Left colon (tissue), 2 donors: ENCODE data around the gene ZNF423. TPM values are rescaled to one million over a fixed set of nuclear protein-coding genes. Genes with fewer than 3 reads are reported as not detected.

ENCODE experiments used
- ATAC-seq: fragments of 200-7000 bp; cut with Tn5 transposase; one replicate; pipeline ENCODE4 v1.9.1; 2020; ENCODE audit warnings: mild to moderate bottlenecking, moderate library complexity
- DNase-seq, 2 donors: peaks; one replicate each; pipeline ENCODE4 v3.0.0-alpha.2; 2020
- intact Hi-C, 2 donors: fragments of 100-400 bp; cut with DNase I in 1 of 2; cut with micrococcal nuclease in 1 of 2; formaldehyde crosslinking; loops; one replicate each; pipeline versions ENCODE4 v1.11.2 to v1.14.0; 2022; cut with DNase I, micrococcal nuclease
- total RNA-seq, 2 donors: library from RNA; stranded (reverse); fragmentation: NEBNext Ultra II Directional; extraction: Animal tissue kit (Norgen Biotek cat#: 25700); gene quantifications; one replicate each; pipeline ENCODE4 v1.2.1, GENCODE V29; 2021
- donor health status: DM: no; HTN: no; CAD: no.
- donor health status: DM: yes; HTN: yes; CAD: no.

The ZNF423 gene
- total RNA-seq, 2 donors from 2014 or later: 8.2 to 10.5 TPM

DNA sequence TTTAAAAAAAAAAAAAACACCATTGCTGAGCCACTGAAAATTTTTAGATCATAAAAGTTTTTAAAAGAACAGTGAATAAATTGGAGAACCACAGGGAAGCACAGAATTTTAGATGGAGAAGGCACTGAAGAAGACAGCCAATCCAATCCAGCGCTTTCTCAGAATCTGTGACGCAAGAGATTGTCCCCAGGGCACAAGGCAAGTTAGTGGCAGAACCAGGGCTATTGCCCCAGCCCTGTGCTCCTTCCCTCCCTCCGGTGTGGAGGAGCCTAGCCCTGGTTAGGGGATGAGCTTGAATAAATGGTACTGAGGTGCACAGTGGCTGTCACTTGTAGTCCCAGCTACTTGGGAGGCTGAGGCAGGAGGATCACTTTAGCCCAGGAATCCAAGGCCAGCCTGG lies 108.3 kb downstream of the ZNF423 start:
- intact Hi-C loops: no loop called here
- DNase-seq: no peak
- ATAC-seq: no peak

DNA sequence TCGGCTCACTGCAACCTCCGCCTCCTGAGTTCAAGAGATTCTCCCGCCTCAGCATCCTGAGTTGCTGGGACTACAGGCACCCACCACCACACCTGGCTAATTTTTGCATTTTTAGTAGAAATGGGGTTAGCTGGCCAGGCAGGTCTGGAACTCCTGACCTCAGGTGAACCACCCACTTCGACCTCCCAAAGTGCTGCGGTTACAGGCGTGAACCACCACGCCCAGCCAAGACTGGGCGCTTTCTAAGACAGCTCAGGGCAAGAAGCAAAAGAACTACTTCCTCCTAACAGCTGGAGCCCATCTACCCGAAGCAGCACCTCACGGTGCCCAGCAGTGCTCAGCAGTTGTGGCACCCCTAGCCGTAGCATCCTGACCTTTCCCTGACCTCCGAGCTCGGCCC lies 109.4 kb downstream of the ZNF423 start:
- intact Hi-C loops: no loop called here
- DNase-seq: no peak
- ATAC-seq: no peak

DNA sequence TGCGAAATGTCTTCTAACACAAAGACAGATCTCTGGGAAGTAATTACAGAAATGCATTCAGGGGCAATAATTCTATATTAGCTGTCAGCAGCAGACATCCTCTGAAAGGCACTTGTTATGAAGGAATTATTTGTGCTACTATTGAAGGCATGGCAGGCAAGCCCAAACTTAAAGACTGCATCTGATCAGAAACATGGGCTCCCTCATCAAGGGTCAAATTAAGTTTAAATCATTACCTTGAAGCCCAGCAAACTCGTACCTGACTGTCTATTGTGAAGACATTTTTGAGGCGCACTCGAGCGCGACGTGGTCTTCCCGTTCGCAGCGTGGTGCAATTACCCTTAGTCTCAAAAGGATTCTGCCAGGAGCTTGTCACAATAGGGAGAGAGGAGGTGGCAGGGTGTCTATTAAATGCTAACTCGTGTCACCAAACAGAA lies 110.6 kb downstream of the ZNF423 start:
- DNase-seq (no peak), ATAC-seq (no peak)
- intact Hi-C loops: no loop called here

DNA sequence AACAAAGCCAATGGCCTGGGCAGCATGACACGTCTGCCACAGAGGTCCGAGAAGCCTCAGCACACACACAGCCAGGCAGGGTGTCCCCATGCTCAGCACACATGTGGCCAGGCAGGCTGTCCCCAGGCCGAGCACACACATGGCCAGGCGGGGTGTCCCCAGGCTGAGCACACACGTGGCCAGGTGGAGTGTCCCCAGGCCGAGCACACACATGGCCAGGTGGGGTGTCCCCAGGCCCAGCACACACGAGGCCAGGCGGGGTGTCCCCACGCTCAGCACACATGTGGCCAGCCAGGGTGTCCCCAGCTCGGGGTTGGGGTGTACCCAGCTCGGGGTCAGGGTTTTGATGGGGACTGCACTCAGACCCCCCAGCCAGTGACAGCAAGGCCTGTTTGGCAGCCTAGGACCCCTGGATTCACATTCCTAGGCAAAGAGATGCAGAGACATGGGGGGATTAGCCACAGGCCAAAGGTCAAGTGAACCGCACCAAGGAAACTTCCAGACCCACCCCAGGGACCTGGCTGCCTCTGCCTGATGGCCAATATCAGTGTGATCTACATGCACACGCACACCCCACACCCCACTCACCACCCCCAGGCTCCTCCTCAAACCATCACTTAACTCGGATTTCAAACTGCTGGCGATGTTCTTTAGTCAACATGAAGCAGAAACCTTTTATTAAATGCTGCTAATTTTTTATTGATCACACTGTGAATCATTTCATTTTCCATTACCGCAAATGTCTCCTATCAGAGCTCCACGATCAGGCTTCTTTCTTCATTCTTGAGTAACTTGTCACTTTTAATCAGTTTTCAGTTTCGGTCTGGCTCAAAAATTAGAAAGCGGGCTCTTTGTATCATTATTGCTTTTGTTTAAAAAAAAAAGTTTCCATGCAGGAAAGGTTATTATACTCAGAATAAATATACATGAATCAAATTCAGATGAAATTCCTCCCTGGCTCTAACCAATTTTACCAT lies 111.4 kb downstream of the ZNF423 start:
- ATAC-seq: no peak
- DNase-seq: no peak
- intact Hi-C loops: no loop called here

DNA sequence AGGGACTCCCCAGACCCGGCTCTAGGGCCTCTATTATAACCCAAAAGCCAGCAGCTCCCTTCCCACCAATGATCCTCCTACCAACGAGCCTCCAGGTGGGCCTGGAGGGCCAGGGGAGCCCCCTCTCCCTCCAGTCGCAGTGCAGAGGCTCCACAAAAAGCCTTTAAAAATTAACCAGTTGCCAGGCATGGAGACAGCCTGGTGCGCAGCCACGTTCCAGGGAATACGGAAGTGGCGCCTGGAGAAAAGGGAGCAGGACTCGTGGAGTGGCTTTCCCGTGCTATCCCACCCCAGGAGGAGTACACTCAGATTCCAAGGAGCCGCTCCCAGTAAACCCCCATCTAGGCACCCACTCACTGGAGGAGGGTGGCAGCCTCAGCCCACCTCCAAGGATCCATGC lies 112.3 kb downstream of the ZNF423 start:
- no peak for ATAC-seq
- intact Hi-C loops: no loop called here
- DNase-seq: no peak

DNA sequence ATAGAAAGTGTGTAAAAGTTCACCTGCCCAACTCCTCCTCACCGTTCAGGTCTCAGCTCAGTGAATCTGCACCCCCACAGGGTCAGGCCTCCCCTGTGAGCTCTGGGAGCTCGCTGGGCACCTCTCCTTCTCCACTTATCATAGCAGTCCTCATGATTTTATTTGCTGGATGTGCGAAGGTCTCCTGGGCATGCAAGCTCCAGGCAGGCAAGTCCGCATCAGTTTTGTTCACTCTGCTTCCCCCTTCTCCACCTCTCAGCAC lies 112.8 kb downstream of the ZNF423 start:
- no peak for ATAC-seq
- no peak for DNase-seq
- intact Hi-C loops: no loop called here

DNA sequence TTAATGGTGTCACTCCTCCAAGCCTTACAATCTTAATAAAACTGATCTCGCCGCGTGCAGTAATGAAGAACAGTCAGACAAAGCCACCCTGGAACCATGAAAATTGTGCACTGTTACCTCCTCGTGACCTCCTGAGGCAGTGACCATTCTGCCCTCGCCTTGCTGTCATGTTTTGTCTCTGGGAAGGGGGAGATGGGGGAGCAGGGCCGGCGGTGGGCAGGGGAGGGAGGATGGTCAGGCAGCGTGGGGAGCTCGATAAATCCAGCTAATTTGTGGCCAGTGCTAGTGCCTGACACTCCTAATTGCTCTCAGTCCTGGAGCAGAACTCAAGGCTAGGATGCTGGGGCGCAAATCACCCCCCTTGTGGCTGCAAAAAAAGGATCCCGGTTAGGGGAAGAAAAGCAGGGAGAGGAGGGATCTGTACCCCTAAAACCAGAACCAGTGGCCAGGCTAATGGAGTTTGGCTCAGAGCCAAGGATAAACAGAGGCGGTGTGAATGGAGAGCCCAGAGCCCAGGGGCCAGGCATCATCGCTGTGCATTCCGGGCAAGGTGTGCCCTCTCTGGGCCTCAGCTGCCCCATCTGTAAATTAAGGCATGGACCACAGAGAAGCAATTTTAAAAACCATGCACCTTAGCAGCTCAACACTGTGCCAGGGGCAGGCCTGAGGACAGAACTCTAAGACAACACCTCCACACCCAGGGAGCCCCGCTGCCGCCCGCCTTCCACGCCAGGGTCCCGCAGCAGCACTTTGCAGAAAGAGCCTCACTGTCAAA lies 113.3 kb downstream of the ZNF423 start:
- ATAC-seq: no peak
- intact Hi-C loops: no loop called here
- no peak for DNase-seq

DNA sequence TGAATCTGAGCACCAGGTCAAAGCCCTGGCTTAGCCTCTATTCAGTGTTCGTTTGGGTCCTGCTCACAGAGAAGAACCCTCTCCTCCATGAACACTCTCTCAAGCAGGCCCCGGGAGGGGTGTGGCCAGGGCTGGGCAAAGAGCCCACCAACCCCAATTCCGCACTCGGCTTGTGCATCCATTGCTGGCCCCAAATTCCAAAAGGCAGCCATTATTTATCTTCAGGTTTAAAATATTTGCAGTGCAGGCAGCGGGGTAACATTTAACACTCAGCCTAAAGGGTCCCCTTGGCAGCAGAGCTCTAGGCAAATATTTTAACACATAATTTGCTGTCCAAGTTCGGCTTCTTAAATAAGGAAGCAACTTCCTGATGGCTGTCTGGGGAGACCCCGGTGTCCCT lies 115.7 kb downstream of the ZNF423 start:
- no peak for DNase-seq
- ATAC-seq: no peak
- intact Hi-C loops: no loop called here

DNA sequence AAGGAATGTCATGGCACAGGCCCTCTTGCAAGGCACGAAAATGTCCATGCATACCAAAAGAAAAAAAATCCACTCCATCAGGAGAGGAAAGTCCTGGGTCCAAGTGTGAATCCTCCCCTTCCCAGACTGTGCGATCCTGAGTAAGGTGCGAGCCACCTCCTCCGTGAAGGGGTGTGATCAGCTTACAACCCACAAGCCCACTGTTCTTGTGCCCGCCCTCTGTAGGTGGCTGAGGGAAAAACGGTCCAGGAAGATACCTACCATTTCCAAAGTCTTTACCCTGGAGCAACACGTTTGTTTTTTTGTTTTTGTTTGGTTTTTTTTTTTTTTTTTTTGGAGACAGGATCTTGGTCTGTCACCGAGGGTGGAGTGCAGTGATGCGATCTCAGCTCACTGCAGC lies 116.5 kb downstream of the ZNF423 start:
- intact Hi-C loops: no loop called here
- ATAC-seq (no peak), DNase-seq (no peak)

DNA sequence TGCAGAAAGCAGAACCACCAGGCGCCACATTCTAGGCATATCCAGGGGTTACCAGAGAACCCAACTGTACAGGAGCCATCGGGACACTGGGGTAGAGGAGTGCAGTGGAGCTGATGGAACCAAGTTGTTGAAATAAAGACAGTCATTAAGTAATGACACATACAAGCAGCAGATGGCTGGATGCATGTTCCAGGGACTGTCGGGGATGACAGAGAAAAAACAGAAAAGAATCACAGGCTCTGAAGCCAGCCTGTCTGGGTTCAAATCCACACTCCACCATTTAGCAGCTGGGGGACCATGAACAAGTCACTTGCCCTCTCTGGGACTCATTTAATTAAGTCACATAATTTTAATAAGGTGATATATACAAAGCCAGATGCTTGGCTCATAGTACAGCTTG lies 117.1 kb downstream of the ZNF423 start:
- ATAC-seq (no peak), DNase-seq (no peak)
- intact Hi-C loops: no loop called here

DNA sequence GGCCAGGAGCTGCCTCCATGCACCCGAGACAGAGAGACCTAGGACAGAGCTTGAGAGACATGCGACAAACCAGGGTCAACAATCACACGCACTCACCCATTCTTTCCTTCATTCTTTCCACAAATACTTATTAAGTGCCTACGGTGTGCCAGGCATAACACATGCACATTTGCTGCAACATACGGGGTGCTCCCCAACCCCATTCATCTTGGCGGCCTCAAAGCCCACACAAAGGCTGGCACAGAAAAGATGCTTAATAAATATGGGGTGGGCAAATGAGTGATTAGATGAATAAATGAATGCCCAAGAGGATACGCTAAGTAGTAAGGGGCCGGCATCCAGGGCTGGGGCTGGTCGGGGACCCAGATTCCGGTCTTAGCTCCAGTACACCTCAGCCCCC lies 117.9 kb downstream of the ZNF423 start:
- DNase-seq: no peak
- intact Hi-C loops: no loop called here
- no peak for ATAC-seq

DNA sequence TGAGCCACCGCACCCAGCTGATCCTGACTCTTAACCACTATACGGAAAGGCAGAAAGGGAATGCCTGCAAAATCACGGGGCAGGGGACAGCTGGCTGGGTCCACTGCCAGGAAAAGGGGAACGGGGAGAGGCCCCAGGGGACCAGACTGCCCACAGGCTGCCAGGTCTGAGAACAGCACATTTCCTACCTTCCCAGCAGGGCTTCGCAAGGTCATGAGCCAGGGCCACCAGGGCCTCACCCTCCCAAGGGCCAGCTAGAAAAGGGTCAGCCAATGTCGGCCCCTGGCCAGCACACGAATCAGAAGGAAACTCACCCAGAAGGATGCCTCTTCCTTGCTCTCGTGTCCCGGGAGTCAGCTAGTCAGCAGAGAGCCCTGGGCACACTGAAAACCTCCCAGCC lies 118.4 kb downstream of the ZNF423 start:
- ATAC-seq: no peak
- intact Hi-C loops: no loop called here
- no peak for DNase-seq

DNA sequence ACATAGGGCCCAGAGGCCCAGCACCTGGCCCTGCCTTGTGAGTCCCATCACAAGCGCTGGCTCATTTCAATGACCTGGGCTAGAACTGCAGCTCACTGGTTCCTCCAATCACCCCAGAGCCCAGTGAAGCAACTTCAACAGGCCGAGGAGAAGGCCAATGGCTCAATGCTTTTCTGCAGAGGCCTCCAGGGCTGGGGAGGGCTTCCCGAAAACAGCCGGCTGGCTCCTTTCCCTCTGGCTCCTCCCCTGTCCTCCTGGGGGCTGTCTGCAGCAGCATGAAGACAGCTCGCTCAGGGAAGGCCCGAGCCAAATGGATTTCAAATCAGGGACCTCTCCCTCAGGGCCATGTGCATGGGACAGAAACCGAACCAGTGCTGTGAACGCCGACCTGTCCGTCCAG lies 121.6 kb downstream of the ZNF423 start:
- intact Hi-C loops: no loop called here
- DNase-seq (no peak), ATAC-seq (no peak)

DNA sequence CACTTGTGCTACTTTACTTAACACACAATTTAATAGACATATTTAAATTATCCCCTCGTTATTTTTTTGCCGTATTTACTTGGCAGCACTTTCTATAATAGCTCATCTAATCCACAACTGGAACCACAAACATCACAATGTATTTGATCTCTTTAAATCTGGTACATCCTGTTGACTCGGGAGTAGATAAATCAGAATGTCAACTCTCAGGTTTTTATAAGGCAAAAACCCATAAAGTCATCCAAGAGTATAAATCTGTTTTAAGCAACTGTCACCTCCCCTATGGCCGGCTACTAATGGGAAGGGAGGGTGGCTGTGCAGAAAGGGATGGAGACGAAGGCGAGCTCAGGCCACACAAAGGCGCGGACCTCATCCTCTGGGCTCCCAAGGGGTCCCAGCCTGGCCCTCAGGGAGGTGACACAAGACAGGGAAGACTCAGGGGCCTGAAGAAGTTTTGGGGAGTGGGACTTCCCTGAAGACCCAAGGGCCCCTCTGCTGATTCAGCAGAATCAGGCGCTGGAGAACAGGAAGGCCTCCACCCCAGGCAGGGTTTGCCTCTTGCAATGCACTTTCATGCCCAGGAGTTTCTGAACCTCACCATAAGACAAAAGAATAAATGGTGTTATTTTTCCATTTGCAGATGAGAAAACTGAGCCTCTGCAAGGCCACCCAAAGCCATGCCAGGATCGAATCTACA lies 122.5 kb downstream of the ZNF423 start:
- intact Hi-C loops: no loop called here
- DNase-seq (no peak), ATAC-seq (no peak)

DNA sequence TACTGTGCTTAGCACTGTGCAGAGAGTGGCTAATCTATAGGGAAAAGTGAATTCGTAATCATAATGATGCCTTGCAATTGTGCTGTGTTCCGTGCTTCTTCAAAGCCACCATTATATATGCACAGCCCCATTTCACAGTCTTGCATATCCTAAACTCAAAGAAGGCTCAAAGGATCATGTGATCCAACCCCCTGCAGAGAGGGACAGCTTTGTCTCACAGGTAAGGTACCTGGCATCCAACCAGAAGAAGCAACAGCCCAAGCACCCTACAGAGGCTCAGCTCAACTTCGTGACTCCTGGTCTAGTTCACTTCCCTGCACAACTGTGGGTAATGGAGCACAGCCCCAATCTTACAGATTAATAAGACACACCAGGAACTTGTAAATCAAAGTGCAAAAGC lies 124.0 kb downstream of the ZNF423 start:
- DNase-seq (no peak), ATAC-seq (no peak)
- intact Hi-C loops: no loop called here

DNA sequence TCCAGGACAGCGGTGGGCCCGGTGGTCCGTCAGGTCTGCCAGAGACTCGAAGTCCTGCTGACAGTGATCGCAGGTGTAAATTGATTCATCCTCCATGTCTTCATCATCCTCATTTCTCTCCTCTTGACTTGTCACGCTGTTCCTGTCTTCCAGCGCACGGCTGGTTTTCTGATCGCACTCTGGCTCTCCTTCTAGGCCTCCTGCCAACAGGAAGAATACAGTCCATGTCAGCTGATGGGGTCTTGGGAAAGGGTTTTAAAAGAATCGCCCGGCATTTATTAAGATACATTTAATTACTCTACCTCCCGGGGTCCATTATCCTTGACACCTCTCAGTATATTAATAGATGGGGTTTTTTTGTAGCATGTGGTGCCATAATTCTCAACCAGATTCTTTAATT lies 125.1 kb downstream of the ZNF423 start:
- intact Hi-C loops: no loop called here
- DNase-seq: no peak

DNA sequence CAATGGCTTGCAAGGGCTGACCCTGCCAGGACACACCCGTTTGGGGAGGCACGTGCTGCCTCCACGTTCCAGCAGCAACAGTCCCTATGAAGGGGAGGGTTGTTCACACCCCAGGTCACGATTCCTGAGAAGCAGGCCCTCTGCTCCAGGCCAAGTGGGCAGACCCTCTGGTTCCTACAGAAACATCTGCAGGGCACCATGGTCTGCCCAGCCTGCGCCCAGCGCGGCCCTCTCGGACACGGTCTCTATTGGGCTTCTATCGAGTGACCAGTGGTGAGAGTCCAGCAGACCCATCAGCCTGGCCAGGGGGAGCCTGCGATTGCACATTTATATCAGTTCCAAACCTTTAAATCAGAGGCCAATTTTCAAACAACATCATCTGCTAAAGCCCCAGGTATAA lies 128.3 kb downstream of the ZNF423 start:
- ATAC-seq (no peak), DNase-seq (no peak)
- intact Hi-C loops: no loop called here

More for the DNA sequence above, 125.1 kb downstream of the ZNF423 start:
- no peak for ATAC-seq

DNA sequence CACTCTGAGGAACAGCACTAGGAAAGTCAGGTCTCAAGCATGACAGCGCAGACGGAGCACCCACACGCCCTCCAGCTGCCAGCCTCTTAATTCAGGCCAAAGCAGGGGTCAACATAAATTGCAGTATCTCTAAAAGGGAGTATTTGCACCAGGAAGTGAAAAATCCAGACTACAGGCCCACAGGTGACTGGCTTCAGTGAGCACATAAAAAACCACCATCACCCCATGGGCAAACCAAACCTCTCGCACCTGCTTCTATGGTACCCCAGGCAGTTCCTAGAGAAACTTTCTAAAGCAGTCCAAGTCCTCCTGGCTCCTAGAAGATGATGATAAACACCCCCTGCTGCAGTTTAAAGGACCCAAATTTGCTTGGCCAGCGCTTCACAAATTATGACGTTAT lies 129.8 kb downstream of the ZNF423 start:
- ATAC-seq (no peak), DNase-seq (no peak)
- intact Hi-C loops: no loop called here

DNA sequence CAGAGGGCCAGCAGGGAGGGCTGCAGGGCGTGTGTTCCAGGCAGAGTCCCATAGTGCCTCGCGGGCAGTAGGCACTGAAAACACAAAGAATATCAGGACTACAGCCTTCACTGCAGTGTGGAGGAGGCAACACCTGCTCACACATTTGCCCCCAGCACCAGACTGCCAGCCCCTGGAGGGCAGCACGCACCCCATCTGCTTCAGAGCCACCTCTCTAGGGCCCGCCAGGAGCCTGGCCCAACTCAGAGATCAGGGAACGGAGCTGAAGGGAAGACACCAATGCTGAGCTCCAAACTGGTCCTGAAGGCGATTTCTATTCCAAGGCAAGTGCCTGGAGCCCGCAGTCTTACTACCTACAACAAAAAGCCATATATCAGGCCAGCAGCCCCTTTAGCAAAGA lies 130.3 kb downstream of the ZNF423 start:
- DNase-seq (no peak), ATAC-seq (no peak)
- intact Hi-C loops: no loop called here

DNA sequence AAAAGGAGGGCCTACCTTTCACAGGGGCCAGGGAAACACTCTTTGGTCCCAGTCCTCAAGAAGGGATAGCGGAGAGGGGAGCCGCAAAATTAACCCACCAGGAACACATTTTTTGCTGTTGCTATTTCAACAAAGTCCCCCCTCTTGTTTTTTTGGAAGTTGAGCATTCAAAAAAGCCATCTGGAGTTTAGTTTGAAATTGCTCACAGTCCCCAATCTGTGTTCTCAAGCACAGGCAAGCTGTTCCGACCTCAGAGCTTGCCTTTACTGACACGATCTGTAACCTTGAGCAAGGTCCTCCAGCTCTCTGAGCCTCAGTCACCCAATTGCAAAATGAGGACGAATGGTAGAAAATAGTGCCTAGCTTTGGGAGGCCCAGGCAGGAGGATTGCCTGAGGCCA lies 131.1 kb downstream of the ZNF423 start:
- ATAC-seq: no peak
- no peak for DNase-seq
- intact Hi-C loops: no loop called here
